ENCODE data around the gene MUC7.

Gene MUC7

GRCh38 chr4:70504733-70505132 lies 32.7 kb downstream of the MUC7 start:
- no peaks in the 10 kb centered on the region for H3K36me3 ChIP-seq
- H3K9me3 ChIP-seq: no peaks in the 10 kb centered on the region
- peaks cover 0 to 2% of the 10 kb centered on the region in 2 donors for H3K27me3 ChIP-seq
- intact Hi-C loops (cut with DNase I; ENCODE audit: low total_unique reads): no loop called here
- DNase-seq: no peak
- no peak overlapping the region for H3K27ac ChIP-seq
- H3K4me1 ChIP-seq: no peaks in the 10 kb centered on the region
- no peak overlapping the region for H3K4me3 ChIP-seq
- TF ChIP-seq, protein P1, sequence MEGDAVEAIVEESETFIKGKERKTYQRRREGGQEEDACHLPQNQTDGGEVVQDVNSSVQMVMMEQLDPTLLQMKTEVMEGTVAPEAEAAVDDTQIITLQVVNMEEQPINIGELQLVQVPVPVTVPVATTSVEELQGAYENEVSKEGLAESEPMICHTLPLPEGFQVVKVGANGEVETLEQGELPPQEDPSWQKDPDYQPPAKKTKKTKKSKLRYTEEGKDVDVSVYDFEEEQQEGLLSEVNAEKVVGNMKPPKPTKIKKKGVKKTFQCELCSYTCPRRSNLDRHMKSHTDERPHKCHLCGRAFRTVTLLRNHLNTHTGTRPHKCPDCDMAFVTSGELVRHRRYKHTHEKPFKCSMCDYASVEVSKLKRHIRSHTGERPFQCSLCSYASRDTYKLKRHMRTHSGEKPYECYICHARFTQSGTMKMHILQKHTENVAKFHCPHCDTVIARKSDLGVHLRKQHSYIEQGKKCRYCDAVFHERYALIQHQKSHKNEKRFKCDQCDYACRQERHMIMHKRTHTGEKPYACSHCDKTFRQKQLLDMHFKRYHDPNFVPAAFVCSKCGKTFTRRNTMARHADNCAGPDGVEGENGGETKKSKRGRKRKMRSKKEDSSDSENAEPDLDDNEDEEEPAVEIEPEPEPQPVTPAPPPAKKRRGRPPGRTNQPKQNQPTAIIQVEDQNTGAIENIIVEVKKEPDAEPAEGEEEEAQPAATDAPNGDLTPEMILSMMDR (IDR thresholded peaks at IDR 0.05): no peak

GRCh38 chr4:70505151-70505748 lies 33.3 kb downstream of the MUC7 start:
- Histone ChIP-seq H3K27ac (no peak overlapping the region), H3K4me1 (no peaks in the 10 kb centered on the region), H3K27me3 (peaks cover 0 to 2% of the 10 kb centered on the region in 2 donors), H3K9me3 (no peaks in the 10 kb centered on the region), H3K4me3 (no peak overlapping the region), H3K36me3 (no peaks in the 10 kb centered on the region)
- intact Hi-C loops (cut with DNase I; ENCODE audit: low total_unique reads): no loop called here
- peak in 1 of 2 donors; percentile 30 for DNase-seq
- TF ChIP-seq, protein P1 (IDR thresholded peaks at IDR 0.05): peak; percentile 45 to 75

DNA sequence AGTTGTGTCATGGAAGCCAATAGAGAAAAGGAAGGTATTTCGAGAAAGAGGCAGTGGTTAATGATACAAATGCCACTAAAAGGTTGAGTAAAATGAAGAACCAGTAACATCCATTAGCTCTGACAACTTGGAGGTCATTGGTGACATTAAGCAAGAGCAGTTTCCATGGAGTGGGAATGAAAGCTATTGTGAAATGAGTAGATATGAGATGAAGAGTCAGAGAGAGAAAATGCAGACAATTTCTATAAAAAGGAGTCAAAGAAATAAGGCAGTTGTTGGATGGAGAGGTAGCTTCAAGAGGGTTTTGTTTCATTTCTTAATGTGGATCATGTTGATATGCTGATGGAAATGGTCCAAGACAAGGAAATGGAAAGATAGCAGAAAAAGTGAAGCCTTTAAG lies 36.8 kb downstream of the MUC7 start:
- Histone ChIP-seq H3K36me3 (no peaks in the 10 kb centered on the region), H3K9me3 (no peaks in the 10 kb centered on the region), H3K27me3 (peaks cover 0 to 2% of the 10 kb centered on the region in 2 donors), H3K27ac (no peak overlapping the region), H3K4me1 (no peaks in the 10 kb centered on the region), H3K4me3 (no peak overlapping the region)
- DNase-seq: no peak
- TF ChIP-seq, protein P1 (IDR thresholded peaks at IDR 0.05): no peak
- intact Hi-C loops (cut with DNase I; ENCODE audit: low total_unique reads): no loop called here

GRCh38 chr4:70511365-70511764 lies 39.4 kb downstream of the MUC7 start:
- H3K9me3 ChIP-seq: no peaks in the 10 kb centered on the region
- DNase-seq: no peak
- no peak overlapping the region for H3K4me3 ChIP-seq
- H3K4me1 ChIP-seq: no peaks in the 10 kb centered on the region
- H3K36me3 ChIP-seq: no peaks in the 10 kb centered on the region
- intact Hi-C loops (cut with DNase I; ENCODE audit: low total_unique reads): no loop called here
- H3K27me3 ChIP-seq: peaks cover 0 to under 1% of the 10 kb centered on the region in 2 donors
- no peak overlapping the region for H3K27ac ChIP-seq
- TF ChIP-seq, protein P1 (IDR thresholded peaks at IDR 0.05): no peak

GRCh38 chr4:70515367-70516250 lies 43.6 kb downstream of the MUC7 start:
- H3K27ac ChIP-seq: no peak overlapping the region
- H3K27me3 ChIP-seq: no peaks in the 10 kb centered on the region
- no peaks in the 10 kb centered on the region for H3K9me3 ChIP-seq
- H3K4me3 ChIP-seq: no peak overlapping the region
- intact Hi-C loops (cut with DNase I; ENCODE audit: low total_unique reads): no loop called here
- H3K36me3 ChIP-seq: no peaks in the 10 kb centered on the region
- DNase-seq: no peak
- TF ChIP-seq, protein P1 (IDR thresholded peaks at IDR 0.05): no peak
- H3K4me1 ChIP-seq: no peaks in the 10 kb centered on the region
